ENCODE data around the gene TFPI.
A peak's percentile ranks its signal among the peaks of the same experiment; 100 is the strongest.

The TFPI gene

DNA sequence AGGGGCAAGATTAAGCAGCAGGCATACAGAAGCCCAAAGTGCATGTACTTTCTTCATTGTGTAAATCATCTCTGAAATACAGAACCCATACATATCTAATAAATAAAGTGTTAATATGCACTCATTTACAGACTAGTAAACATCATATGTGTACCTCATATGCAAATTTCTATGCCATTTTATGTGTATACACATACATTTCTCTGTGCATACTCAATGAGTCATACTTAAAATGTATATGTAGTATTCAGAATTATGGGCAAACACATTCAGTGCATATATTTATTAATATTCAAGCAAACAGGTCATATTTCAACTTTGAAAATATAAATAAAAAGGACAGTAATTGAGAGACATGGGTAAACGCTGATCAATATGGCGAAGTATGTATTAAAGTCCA lies 50.5 kb downstream of the TFPI start:
- DNase-seq, result no peak

- peak in 1 of 2 donors; percentile 2 for DNase-seq
Measured at GRCh38 chr2:187502467-187502866, 51.8 kb downstream of the TFPI start.

DNA sequence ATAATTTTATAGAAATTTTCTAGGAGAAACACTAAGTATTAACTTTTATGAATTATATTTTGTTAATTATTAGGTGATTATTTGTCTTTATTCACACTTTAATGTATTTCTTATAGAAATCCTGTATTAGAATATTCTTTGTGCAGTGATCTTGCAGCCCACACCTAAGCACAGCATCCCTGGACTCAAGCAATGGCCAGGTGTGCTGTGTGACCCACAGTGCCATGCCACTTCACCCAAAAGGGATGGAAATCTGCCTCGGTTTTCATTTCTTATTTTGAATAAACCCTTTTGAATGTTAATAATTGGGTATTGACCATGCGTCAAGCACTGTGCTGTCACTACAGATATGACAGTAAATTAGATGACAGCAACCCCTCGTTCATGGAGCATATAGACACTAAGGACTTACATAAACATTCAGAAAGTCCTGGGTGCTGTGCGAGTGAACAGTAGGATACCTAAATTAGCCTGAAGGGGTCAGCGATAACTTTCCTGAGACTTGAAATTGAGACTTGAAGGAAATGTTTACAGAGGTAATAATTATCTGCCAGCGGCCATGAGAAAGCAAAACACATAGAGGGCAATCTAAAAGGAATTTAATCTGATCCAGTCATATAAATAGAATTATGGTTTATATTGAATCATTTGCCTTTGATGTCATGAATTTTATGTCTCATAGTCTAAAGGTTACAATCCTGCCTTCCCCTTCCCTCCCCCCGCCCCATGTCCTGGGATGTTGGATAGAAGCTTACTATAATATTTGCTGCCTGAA lies 53.5 kb downstream of the TFPI start:
- DNase-seq, result no peak

DNA sequence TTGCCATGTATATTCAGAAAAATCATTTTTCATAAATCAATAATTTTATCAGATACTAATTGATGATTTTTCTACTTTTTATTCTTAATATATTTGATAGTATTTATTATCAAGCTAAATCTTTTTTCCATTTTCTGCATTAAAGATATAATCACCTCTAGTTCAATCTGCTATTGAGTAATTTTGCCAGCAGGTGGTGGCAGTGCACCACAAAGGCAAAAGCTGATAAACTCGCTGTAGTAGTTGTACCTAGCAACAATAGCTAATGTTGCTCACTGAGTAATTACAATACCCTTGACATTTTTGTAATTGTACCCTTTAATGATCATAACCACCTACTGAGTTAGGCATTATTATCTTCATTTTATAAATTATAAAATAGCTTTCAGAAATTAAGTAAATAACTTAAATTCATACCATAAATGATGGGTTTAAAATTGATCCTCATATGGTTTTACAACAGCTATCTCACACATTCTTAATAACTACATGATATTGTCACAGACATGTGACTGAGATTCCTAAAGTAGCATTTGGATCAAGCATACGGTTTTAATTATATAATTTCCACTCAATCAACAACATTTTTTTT lies 54.2 kb downstream of the TFPI start:
- DNase-seq, result peak; percentile 67 to 69

DNA sequence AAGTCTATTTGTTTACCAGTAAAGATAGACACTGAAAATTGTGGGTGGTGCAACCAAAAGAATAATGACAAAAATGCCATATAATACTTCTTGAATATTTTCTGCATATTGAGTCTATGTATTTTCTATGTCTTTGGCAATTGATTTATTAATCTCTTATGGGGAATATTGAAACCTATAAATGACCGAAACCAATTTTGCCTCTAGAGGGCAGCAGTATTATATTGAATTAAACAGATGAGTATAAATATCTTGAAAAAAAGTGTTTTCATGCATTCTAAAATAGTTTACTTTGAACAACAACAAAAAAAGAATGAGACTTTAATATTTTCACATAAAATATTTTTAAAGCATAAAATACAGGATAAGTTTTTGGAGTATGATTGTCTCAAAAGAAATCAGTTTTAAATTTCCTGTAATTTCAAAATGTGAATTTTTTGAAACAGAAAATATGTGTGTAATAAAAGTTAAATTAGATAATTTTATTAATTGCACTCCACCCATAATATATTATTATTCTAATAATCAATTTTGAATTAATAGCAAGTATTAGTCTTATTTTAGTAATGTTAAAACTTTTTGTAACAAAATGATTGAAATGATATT lies 56.3 kb downstream of the TFPI start:
- DNase-seq, result peak in 1 of 2 donors; percentile 33

DNA sequence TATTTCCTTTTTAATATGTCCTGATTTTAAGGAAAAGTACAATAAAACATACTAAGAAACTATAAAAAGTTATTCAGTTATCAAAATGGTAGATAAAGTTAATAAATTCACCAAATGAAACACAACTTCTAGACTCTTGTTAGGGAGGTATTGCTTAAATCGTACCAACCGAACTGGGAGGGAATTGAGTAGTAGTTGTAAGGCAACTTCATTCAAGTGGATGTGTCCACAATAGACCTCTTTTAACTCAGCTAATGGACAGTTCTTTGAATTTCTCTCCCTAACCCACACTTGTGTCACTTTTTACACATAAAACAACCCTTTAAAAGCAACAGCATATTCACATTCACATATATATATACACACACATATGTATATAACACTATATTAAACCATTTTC lies 57.1 kb downstream of the TFPI start:
- DNase-seq, result no peak

DNA sequence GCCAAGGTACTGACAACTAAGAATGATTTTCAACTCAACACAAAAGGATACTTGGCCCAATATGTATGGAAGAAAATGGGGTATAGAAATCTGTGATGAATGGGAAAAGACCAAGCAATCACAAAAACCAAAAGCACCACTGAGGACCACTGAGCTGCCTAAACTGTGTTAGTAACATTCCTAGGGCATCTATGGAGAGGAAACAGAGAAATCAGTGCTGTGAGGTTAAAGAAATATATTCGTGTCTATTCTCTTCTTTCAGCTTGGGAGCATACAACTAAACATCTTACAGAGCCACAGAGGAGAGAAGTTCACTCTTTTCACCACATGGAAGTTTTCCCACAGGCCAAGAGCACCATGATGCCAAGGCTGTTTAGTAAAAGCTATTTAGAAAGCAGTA lies 58.9 kb downstream of the TFPI start:
- no peak for DNase-seq

GRCh38 chr2:187493877-187494568 lies 60.2 kb downstream of the TFPI start:
- no peak for DNase-seq

DNA sequence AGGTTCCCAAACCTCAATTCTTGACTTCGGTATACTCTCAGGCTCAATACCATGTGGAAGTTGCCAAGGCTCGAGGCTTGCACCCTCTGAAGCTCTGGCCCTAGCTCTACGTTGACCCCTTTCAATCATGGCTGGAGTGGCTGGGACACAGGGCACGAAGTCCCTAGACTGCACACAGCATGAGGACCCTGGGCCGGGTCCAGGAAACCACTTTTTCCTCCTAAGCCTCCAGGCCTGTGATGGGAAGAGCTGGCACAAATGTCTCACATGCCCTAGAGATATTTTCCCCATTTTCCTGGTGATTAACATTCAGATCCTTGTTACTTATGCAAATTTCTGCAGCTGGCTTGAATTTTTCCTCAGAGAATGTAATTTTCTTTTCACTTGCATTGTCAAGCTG lies 61.1 kb downstream of the TFPI start:
- DNase-seq, result no peak

GRCh38 chr2:187486241-187486640 lies 68.0 kb downstream of the TFPI start:
- DNase-seq, result no peak

- DNase-seq, result no peak
Measured at GRCh38 chr2:187485523-187485922, 68.7 kb downstream of the TFPI start.

DNA sequence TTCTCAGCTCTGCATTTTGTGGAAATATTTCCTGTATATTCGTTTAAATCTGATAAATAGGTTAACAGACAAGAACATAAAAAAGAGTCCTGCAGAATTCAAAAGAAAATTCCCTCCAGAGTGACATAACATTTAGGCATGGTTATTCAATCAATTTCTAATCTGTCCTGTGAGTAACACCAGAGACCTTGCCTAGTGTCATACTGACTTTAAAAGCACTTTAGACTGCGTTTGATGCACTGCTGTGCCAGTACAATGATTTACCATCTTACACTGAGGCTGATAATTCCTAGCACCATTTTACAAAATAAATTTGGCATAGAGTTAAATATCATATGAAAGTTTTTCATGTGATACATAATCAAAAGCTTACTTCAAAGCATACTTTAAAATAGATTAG lies 70.7 kb downstream of the TFPI start:
- no peak for DNase-seq

- DNase-seq, result no peak
Measured at GRCh38 chr2:187482796-187483195, 71.4 kb downstream of the TFPI start.

- no peak for DNase-seq
Measured at GRCh38 chr2:187481543-187481942, 72.7 kb downstream of the TFPI start.

- no peak for DNase-seq
Measured at GRCh38 chr2:187478719-187479118, 75.5 kb downstream of the TFPI start.

DNA sequence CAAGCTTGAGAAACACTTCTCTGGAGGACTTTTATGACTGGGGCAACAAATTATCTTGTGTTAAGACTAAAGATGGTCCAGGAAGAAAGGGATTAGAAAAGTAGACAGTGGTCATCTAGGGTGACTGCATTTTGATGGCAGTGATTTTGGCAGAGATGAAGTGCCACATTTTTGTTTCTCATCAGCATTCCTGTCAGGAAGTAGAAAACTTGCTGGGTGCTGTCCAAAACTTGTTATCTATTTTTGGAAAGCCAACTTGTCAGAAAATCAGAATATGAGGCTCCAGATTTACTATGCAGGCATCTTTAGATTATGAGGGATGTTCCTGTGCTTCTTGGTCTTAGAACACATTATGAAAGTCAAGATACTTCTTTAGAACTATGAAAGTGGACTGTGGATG lies 77.2 kb downstream of the TFPI start:
- no peak for DNase-seq

- DNase-seq, result peak; percentile 62 to 73
Measured at GRCh38 chr2:187475499-187476248, 78.6 kb downstream of the TFPI start.

GRCh38 chr2:187470698-187471097 lies 83.5 kb downstream of the TFPI start:
- no peak for DNase-seq

DNA sequence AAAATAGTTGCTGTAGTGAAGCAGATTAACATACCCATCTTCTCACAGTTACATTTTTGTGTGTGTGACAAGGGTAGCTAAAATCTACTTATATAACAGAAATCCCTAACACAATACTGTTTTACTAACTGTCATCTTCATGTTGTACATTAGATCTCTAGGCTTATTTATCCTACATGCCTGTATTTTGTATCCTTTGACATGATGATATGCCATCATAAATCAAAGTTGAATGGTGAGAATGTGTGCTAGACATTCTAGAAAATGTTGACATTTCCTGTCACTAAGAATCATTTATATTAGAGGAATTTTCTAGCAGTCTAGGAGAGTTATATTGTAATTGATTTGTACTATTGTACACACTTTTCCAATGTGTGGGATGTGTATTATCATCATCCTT lies 84.7 kb downstream of the TFPI start:
- DNase-seq, result no peak

- DNase-seq, result no peak
Measured at GRCh38 chr2:187468262-187468661, 86.0 kb downstream of the TFPI start.

- DNase-seq, result no peak
Measured at GRCh38 chr2:187466129-187466792, 88.0 kb downstream of the TFPI start.

- DNase-seq, result no peak
Measured at GRCh38 chr2:187462839-187463238, 91.4 kb downstream of the TFPI start.
